CD8-positive, alpha-beta memory T cell (primary cell): ENCODE results near the gene ALKBH3. TPM values are rescaled to one million over a fixed set of nuclear protein-coding genes. Genes with fewer than 3 reads are reported as not detected.

Source experiments
- CTCF ChIA-PET: fragments of 350-600 bp; sonication (Branson Sonifier 250); formaldehyde crosslinking; loops from one replicate; lab custom pipeline; 2021; ENCODE audit warnings: antibody characterized with exemption; lab: Charles Lee
- POLR2A ChIA-PET: fragments of 350-600 bp; sonication (Branson Sonifier 250); formaldehyde crosslinking; loops from one replicate; lab custom pipeline; 2021; ENCODE audit warnings: antibody characterized with exemption; lab: Charles Lee
- DNase-seq, 5 donors: peaks; one replicate each; pipeline versions ENCODE4 v3.0.0 to v3.0.0-alpha.2; 2020 to 2022; ENCODE audit warnings: mixed read lengths in 1 of 5
- H3K27ac ChIP-seq: one replicate; pipeline ENCODE4 v1.7.0; 2013; ENCODE audit warnings: low read depth, mild to moderate bottlenecking, low read length, moderate library complexity
- H3K27me3 ChIP-seq: 2 replicates; pipeline ENCODE4 v1.7.0; 2013; ENCODE audit warnings: low read length, mild to moderate bottlenecking; ENCODE audit not compliant: insufficient read depth, poor library complexity, severe bottlenecking
- H3K36me3 ChIP-seq: 2 replicates; pipeline ENCODE4 v1.7.0; 2013; ENCODE audit warnings: mild to moderate bottlenecking, low read length, moderate library complexity; ENCODE audit not compliant: insufficient read depth
- H3K4me1 ChIP-seq: 2 replicates; pipeline ENCODE4 v1.7.0; 2013; ENCODE audit warnings: mild to moderate bottlenecking, low read length, moderate library complexity; ENCODE audit not compliant: insufficient read depth
- H3K4me3 ChIP-seq: 2 replicates; pipeline ENCODE4 v1.7.0; 2013; ENCODE audit warnings: mild to moderate bottlenecking, low read length
- H3K9me3 ChIP-seq: 2 replicates; pipeline ENCODE4 v1.7.0; 2013; ENCODE audit warnings: mild to moderate bottlenecking, low read length
- H3K27ac Mint-ChIP-seq, 8 donors: one replicate each; pipeline ENCODE4 v1.8.0; 2020 to 2021; ENCODE audit warnings: mixed read lengths in 8 of 8, mild to moderate bottlenecking in 6 of 8, inconsistent platforms in 3 of 8, moderate library complexity in 3 of 8
- H3K27me3 Mint-ChIP-seq, 2 donors: one replicate each; pipeline ENCODE4 v1.8.0; 2020 to 2021; ENCODE audit warnings: mixed read lengths in 2 of 2, mild to moderate bottlenecking in 1 of 2, moderate library complexity in 1 of 2
- H3K36me3 Mint-ChIP-seq, 3 donors: one replicate each; pipeline ENCODE4 v1.8.0; 2020 to 2021; ENCODE audit warnings: mixed read lengths in 3 of 3, inconsistent platforms in 1 of 3, mild to moderate bottlenecking in 1 of 3
- H3K4me1 Mint-ChIP-seq, 3 donors: one replicate each; pipeline ENCODE4 v1.8.0; 2020 to 2021; ENCODE audit warnings: mixed read lengths in 3 of 3, inconsistent platforms in 1 of 3, mild to moderate bottlenecking in 1 of 3
- H3K4me3 Mint-ChIP-seq, 7 donors: one replicate each; pipeline ENCODE4 v1.8.0; 2020 to 2021; ENCODE audit warnings: mixed read lengths in 7 of 7, mild to moderate bottlenecking in 6 of 7, moderate library complexity in 4 of 7, inconsistent platforms in 2 of 7
- H3K9me3 Mint-ChIP-seq, 5 donors: one replicate each; pipeline ENCODE4 v1.8.0; 2020 to 2022; ENCODE audit warnings: mixed read lengths in 5 of 5, mild to moderate bottlenecking in 3 of 5, moderate library complexity in 2 of 5, inconsistent platforms in 1 of 5
- polyA plus RNA-seq: library from polyadenylated mRNA; unstranded; fragments of 300-500 nt; fragmentation: Illumina TruSeq; gene quantifications from one replicate; pipeline ENCODE4 v1.2.3, GENCODE V29; 2021
- total RNA-seq, 2 experiments: library from RNA; stranded (reverse); gene quantifications; one replicate each; pipeline ENCODE4 v1.2.3, GENCODE V29; 2021

Gene ALKBH3
- total and polyA plus RNA-seq, 3 experiments from 2014 or later = 38.3 to 51.5 (median 51.1) TPM

- ChIA-PET POLR2A (no interaction called here), CTCF (no interaction called here)
- no peak overlapping the region for H3K27ac ChIP-seq
- no peaks in the 10 kb centered on the region for H3K36me3 ChIP-seq
- Mint-ChIP-seq H3K4me3 (no peak overlapping the region), H3K36me3 (peaks cover 0 to 2% (median 0%) of the 10 kb centered on the region in 3 donors), H3K4me1 (peaks cover 7 to 11% (median 9%) of the 10 kb centered on the region in 3 donors), H3K27ac (no peak overlapping the region), H3K27me3 (peaks cover 2 to 10% of the 10 kb centered on the region in 2 donors), H3K9me3 (no peaks in the 10 kb centered on the region)
- no peak for DNase-seq
- H3K4me1 ChIP-seq = no peaks in the 10 kb centered on the region
- H3K9me3 ChIP-seq = no peaks in the 10 kb centered on the region
- no peaks in the 10 kb centered on the region for H3K27me3 ChIP-seq
- H3K4me3 ChIP-seq = no peak overlapping the region
Measured at GRCh38 chr11:43931717-43932039, 51.0 kb downstream of the ALKBH3 start.

DNA sequence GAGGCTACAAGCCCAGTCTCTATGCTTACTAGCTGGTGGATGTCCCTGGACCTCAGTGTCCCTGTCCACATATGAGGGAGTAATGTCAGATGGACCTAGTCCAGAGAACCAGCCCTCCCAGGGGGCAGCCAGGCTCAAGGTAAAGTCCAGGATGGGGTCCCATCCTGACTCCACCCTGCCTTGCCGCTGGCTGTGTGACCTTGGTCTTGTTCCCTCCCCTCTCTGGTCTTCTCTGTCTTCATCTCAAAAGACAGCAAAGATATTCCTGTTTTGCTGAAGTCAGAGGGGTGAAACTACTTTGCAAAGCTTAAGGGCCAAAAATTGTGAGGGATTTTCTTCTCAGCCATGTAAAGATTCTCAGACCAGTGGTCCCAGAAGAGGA lies 52.6 kb downstream of the ALKBH3 start:
- H3K36me3 ChIP-seq = no peaks in the 10 kb centered on the region
- POLR2A ChIA-PET = no interaction called here
- CTCF ChIA-PET = no interaction called here
- Mint-ChIP-seq H3K4me1 (peaks cover 7 to 11% (median 9%) of the 10 kb centered on the region in 3 donors), H3K4me3 (no peak overlapping the region), H3K27me3 (peaks cover 12 to 20% of the 10 kb centered on the region in 2 donors), H3K27ac (no peak overlapping the region), H3K9me3 (no peaks in the 10 kb centered on the region), H3K36me3 (no peaks in the 10 kb centered on the region)
- no peak overlapping the region for H3K4me3 ChIP-seq
- H3K4me1 ChIP-seq = no peaks in the 10 kb centered on the region
- no peak for DNase-seq
- H3K9me3 ChIP-seq = no peaks in the 10 kb centered on the region
- H3K27ac ChIP-seq = no peak overlapping the region
- no peaks in the 10 kb centered on the region for H3K27me3 ChIP-seq

- peaks cover 7 to 11% (median 9%) of the 10 kb centered on the region in 3 donors for H3K4me1 Mint-ChIP-seq
- CTCF ChIA-PET = no interaction called here
- H3K9me3 ChIP-seq = no peaks in the 10 kb centered on the region
- H3K27me3 ChIP-seq = no peaks in the 10 kb centered on the region
- no peaks in the 10 kb centered on the region for H3K36me3 ChIP-seq
- H3K36me3 Mint-ChIP-seq = no peaks in the 10 kb centered on the region
- no peak for DNase-seq
- no peak overlapping the region for H3K27ac Mint-ChIP-seq
- POLR2A ChIA-PET = no interaction called here
- H3K27me3 Mint-ChIP-seq = peaks cover 14 to 21% of the 10 kb centered on the region in 2 donors
- H3K4me1 ChIP-seq = no peaks in the 10 kb centered on the region
- no peak overlapping the region for H3K27ac ChIP-seq
- H3K4me3 Mint-ChIP-seq = no peak overlapping the region
- no peaks in the 10 kb centered on the region for H3K9me3 Mint-ChIP-seq
- no peak overlapping the region for H3K4me3 ChIP-seq
Measured at GRCh38 chr11:43933608-43934551, 53.2 kb downstream of the ALKBH3 start.

- no peaks in the 10 kb centered on the region for H3K36me3 Mint-ChIP-seq
- CTCF ChIA-PET = no interaction called here
- H3K36me3 ChIP-seq = no peaks in the 10 kb centered on the region
- no peaks in the 10 kb centered on the region for H3K9me3 Mint-ChIP-seq
- peaks cover 12 to 26% of the 10 kb centered on the region in 2 donors for H3K27me3 Mint-ChIP-seq
- H3K4me3 Mint-ChIP-seq = no peak overlapping the region
- H3K9me3 ChIP-seq = no peaks in the 10 kb centered on the region
- no peaks in the 10 kb centered on the region for H3K27me3 ChIP-seq
- POLR2A ChIA-PET = interaction anchor here (0.5 kb wide), 1 partner anchor 273 kb away, joined by 6 read pairs; no protein-coding TSS in a partner anchor
- H3K4me3 ChIP-seq = no peak overlapping the region
- H3K27ac Mint-ChIP-seq = no peak overlapping the region
- H3K4me1 Mint-ChIP-seq = peaks cover 7 to 11% (median 9%) of the 10 kb centered on the region in 3 donors
- no peaks in the 10 kb centered on the region for H3K4me1 ChIP-seq
- DNase-seq = no peak
- H3K27ac ChIP-seq = no peak overlapping the region
Measured at GRCh38 chr11:43934601-43935423, 54.2 kb downstream of the ALKBH3 start.

DNA sequence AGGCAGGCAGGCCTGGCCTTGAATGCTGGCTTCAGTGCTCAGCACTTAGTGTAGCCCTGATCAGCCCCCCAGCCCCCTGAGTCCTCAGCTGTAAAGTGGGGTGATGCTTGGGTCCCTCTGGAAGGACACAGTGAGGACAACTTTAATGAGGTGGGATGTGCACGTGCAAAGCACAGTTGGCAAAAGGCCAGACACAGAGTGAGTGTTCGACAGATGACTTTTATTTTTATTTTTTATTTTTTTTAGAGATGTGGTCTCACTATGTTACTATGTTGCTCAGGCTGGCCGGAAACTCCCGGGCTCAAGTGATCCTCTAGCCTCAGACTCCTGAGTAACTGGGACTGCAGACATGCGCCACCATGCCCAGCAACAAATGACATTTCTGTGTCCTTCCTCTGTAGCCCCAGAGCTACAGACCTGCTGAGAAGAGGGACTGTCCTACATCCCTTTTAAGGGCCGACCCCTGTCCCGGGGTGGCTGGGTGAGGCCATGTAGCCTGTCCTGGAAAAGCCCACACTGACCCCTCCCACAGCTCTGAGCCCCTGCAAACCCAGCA lies 54.9 kb downstream of the ALKBH3 start:
- no peak overlapping the region for H3K4me3 Mint-ChIP-seq
- Histone ChIP-seq H3K4me1 (no peaks in the 10 kb centered on the region), H3K9me3 (no peaks in the 10 kb centered on the region), H3K27ac (no peak overlapping the region), H3K4me3 (no peak overlapping the region), H3K36me3 (no peaks in the 10 kb centered on the region), H3K27me3 (no peaks in the 10 kb centered on the region)
- ChIA-PET POLR2A (no interaction called here), CTCF (no interaction called here)
- H3K36me3 Mint-ChIP-seq = no peaks in the 10 kb centered on the region
- H3K27ac Mint-ChIP-seq = no peak overlapping the region
- no peak for DNase-seq
- peaks cover 12 to 29% of the 10 kb centered on the region in 2 donors for H3K27me3 Mint-ChIP-seq
- peaks cover 5 to 6% (median 6%) of the 10 kb centered on the region in 3 donors for H3K4me1 Mint-ChIP-seq
- no peaks in the 10 kb centered on the region for H3K9me3 Mint-ChIP-seq

- ChIA-PET POLR2A (no interaction called here), CTCF (no interaction called here)
- Histone ChIP-seq H3K9me3 (no peaks in the 10 kb centered on the region), H3K4me1 (no peaks in the 10 kb centered on the region), H3K27ac (no peak overlapping the region), H3K27me3 (no peaks in the 10 kb centered on the region), H3K4me3 (no peak overlapping the region), H3K36me3 (no peaks in the 10 kb centered on the region)
- Mint-ChIP-seq H3K4me1 (peaks cover 0 to under 1% (median under 1%) of the 10 kb centered on the region in 3 donors), H3K27ac (no peak overlapping the region), H3K27me3 (peaks cover 14 to 35% of the 10 kb centered on the region in 2 donors), H3K4me3 (no peak overlapping the region), H3K9me3 (no peaks in the 10 kb centered on the region), H3K36me3 (no peaks in the 10 kb centered on the region)
- no peak for DNase-seq
Measured at GRCh38 chr11:43936076-43936475, 55.4 kb downstream of the ALKBH3 start.

DNA sequence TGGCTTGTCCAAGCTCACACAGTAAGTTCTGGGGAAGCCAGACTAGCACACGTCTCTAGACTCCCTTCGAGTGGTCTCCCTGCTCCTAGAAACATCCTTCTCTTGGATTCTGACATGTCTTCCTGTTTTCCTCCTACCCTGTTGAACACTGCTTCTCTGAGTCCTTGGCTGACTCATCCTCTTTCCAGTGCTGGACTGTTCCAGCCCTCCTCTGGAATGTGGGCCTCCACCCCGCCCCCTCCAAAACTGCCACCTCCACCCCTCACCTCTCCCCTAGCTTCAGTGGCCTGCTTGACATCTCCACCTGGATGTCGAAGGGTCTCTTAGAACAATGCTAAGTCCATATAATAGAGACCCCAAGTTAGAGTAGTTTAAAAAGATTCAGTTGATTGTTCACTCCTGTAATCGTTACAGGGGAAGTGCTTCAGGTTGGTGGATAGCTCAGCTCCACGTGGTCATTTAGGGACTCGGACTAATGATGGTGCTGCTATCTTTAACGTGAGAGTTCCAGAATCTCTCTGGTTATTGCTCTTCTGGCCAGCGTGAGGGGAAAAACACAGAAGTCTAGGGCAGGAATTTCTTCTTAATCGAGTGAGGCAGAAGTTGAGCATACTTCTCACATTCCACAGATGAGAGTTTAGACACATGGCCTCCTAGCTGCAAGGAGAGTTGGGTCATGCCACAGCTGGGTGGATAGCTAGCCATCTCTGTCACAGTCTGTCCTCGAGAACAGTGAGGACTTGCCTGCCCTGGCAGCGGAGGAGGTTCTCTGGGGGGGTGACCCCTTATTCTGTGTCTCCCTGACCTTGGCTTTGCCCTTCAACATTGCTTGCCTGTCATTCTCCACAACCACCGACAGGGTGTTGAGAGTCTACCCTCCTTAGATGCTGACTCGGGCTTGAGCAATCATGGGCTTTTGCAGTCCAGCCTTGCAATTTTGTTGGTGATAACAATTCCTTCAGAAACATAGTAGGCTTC lies 57.1 kb downstream of the ALKBH3 start:
- H3K27me3 ChIP-seq = no peaks in the 10 kb centered on the region

More for the DNA sequence above, 57.1 kb downstream of the ALKBH3 start:
- Mint-ChIP-seq H3K27me3 (peaks cover 23 to 44% of the 10 kb centered on the region in 2 donors), H3K9me3 (no peaks in the 10 kb centered on the region), H3K4me3 (no peak overlapping the region), H3K27ac (peak overlapping the region in 1 of 8 donors; percentile 42), H3K36me3 (no peaks in the 10 kb centered on the region), H3K4me1 (peaks cover 5 to 6% (median 5%) of the 10 kb centered on the region in 3 donors)
- Histone ChIP-seq H3K36me3 (no peaks in the 10 kb centered on the region), H3K4me3 (no peak overlapping the region), H3K9me3 (no peaks in the 10 kb centered on the region), H3K27ac (no peak overlapping the region), H3K4me1 (no peaks in the 10 kb centered on the region)
- DNase-seq = no peak
- CTCF ChIA-PET = no interaction called here
- POLR2A ChIA-PET = no interaction called here
